HG03060 (cell line): ENCODE measurements around the gene JAKMIP1.
A peak's percentile ranks its signal among the peaks of the same experiment; 100 is the strongest.
"Not testable (repeated sequence)": the region's sequence is repeated elsewhere in the genome, so short reads cannot be mapped to it uniquely, and the experiment has no call there.

Experiments used
- ATAC-seq: cut with Tn5 transposase; IDR thresholded peaks from one replicate; pipeline ENCODE4 v1.9.1; 2021; ENCODE audit warnings: low read depth, moderate number of reproducible peaks; ENCODE audit not compliant: unreplicated experiment

The JAKMIP1 gene

DNA sequence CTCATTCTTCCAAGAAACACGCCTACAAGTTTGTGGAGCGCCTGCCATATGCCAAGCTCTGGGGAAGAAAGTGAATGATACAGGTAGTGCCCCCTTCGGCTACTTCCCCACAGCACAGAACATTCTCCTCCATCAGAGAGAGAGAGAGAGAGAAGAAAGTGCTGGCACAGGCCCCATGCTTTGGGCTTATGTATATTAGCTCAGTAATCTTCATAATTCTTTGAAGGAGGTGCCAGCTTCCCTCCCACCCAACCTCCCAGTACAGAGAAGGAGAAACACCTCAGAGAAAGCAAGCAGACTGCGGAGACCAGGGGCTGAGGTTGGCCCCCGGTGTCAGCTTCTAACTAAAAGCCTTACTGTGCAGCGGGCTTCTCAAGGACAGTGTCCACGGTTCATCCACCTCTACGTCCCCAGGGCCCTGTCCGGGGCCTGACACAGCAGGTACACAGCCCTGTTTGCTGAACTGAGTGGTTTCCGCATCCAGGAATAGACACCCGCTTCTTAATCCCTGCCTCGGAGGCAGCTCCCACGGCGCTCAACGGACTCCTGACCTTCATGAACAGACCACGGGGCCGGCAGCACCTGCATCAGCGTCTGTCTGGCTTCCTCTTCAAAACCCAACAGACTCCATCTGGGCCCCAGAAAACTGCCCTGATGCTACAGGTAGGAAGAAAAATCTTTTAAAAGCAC is 50.2 kb downstream of the JAKMIP1 start:
- ATAC-seq: no peak

GRCh38 chr4:6148506-6149205 is 51.7 kb downstream of the JAKMIP1 start:
- ATAC-seq: no peak

DNA sequence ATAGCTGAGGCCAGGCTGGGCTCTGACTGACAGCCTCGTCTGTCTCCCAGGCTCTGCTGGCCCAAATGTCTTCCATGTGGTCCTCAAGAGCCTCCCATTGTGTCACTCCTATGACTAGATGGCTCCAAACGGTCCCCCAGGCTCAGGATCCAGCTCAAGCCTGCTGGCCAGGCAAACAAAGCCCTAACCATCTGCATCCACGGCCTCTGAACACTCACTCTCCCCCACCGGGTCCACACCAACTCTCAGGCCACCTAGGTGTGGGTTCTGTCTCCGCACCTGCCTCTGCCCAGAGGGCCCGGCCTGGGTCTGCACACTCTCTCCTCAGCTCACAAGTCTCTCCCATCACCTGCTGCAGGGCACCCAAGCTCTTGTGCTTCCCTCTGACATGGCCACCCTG is 52.9 kb downstream of the JAKMIP1 start:
- no peak for ATAC-seq

DNA sequence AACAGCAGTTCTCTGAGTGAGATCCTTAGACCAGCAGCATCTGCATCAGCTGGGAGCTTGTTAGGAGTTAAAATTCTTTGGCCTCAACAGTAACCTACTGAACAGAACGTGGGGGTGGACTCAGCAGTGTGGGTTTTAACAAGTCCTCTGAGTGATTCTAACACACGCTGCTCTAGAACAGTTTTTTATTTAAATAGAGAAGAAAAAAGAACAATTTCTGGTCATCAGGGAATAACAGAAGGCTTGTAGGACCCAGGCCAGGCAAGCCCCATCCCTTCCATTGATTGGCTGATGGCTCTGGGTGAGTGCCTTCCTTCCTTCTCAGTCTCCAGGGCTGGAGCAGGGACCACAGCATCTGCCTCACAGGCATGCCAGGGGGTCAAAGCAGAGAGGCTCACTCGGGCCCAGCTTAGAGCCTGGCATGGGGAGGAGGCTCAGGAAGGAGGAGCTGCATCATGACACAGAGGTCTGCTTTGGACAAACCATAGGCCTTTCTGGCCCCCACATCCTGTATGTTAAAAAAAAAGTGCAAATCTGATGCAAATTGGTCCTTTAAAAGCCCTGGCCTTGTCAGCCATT is 56.7 kb downstream of the JAKMIP1 start:
- no peak for ATAC-seq

DNA sequence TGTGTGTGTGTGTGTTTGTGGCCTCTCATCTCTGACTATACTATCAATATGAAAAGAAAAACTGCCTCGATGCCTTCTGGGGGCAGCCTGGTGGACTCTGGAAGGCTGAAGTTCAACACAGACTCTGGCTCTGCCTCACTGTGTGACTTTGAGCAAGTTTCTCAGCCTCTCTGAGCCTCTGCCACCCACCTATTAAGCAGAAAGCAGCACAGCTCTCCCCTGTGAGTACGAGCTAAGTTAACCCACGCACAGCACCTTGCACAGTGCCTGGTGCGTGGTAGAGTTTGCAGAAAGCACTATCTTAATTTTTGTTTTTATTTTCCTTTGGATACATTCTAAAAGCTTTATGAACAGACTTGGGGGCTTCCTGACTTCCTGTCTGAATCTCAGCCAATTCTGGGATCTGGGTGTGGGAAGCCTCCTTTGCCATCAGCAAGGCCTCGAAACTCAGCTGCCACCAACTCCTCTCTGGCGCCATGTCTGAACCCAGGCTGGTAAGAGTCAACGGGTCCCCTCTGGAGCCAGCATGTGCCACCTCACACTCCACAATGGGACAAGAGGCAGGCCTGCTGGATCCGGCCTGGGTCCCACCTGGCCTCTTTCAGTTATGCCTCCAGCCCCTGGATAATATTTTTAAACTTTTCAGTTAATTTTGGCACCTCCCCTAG is 57.3 kb downstream of the JAKMIP1 start:
- no peak for ATAC-seq

DNA sequence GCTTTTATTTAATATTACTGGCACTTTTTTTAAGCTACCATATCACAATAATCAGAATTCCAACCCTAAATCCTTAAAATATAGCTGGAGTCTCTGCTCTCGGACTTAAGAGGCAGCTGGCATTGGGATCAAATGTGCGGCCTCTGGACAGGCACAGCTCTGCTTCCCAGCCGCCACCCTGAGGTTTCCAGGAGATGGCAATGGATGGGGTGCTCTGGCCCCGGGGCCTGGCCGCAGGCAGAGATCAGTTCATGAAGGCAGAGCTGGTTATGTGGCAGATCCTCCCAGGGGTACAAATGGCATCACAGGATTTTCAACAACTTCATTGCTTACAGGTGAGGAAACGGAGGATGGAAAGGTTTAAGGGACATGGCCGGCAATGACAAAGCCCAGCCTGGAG is 57.8 kb downstream of the JAKMIP1 start:
- ATAC-seq: no peak

DNA sequence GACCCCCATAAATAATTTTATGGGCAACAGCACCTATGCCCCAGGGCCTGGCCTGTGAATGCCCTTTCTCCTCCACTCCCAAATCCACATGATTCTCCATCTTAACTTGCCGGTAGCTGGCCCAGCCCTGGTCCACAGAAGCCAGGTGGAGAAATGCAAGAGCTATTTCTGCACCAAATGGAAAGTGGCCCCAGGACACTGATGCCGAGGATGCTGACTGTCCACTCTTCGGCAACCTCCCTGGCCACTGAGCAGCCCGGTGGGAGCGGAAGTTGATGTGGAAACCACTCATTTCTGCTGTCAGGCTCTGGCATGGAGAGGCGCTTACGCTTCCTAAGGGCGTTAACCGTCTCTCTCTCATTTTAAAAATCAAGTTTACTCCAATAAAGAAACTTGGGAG is 58.8 kb downstream of the JAKMIP1 start:
- no peak for ATAC-seq

GRCh38 chr4:6141021-6141420 is 59.3 kb downstream of the JAKMIP1 start:
- ATAC-seq: not testable (repeated sequence)

GRCh38 chr4:6137747-6138135 is 62.6 kb downstream of the JAKMIP1 start:
- ATAC-seq: no peak

GRCh38 chr4:6137027-6137746 is 63.2 kb downstream of the JAKMIP1 start:
- ATAC-seq: no peak

DNA sequence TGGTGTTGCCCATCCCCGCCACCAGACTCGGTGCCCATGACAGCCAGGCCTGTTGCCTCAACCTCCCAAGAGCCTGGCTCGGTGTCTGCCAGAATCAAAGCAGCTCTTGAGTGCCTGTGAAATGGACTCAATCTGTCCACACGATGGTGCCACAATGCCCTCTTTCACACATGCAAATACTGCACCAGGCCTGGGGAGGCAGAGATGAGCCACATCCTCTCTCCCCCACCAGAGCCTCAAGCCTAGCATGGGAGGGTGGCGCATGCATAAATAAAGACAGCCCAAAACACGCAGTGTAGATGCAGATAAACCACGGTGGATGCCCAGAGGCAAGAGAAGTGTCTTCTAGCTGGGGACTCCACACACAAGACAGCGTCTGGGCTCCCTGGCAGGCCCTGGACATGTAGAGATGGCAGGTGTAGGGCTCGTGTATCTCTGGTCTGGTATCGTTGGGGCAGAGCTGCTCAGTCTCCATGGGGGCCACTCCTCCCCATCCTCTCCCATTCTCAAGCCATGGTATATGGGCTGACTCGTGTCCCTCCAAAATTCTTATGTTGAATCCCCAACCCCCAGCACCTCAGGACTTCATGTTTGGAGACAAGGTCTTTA is 65.6 kb downstream of the JAKMIP1 start:
- peak; percentile 92 for ATAC-seq

GRCh38 chr4:6132716-6133115 is 67.6 kb downstream of the JAKMIP1 start:
- no peak for ATAC-seq

DNA sequence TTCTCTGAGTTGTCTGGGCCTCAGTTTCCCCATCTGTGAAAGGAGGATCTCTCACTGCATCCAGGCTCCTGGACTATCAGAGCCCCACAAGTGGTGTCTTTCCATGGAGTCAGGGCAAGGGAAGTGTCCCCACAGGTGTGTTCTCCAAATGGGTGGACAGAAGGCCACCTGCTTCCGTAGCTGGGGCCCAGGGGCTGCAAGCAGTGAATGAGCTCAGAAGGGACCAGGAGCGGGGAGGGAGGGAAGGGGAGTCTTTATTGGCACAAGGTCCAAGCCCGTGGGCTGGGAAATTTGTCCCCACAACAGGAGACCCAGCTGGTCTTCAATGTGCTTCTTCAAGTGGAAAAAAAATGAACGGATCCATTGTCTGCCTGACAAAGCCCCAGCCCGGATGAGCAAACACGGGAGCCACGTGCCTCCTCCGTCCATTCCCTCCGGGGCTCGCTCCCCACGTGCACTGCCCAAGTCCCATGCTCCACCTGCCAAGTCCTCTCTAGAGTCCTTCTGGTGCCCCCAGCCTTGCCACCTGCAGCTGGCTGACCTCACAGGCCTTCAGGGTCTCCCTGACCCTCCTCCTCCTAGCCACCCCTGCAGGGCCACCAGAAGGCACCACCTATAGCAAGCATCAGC is 72.0 kb downstream of the JAKMIP1 start:
- ATAC-seq: no peak

GRCh38 chr4:6126971-6127745 is 73.2 kb downstream of the JAKMIP1 start:
- no peak for ATAC-seq

GRCh38 chr4:6125103-6125651 is 75.2 kb downstream of the JAKMIP1 start:
- no peak for ATAC-seq

DNA sequence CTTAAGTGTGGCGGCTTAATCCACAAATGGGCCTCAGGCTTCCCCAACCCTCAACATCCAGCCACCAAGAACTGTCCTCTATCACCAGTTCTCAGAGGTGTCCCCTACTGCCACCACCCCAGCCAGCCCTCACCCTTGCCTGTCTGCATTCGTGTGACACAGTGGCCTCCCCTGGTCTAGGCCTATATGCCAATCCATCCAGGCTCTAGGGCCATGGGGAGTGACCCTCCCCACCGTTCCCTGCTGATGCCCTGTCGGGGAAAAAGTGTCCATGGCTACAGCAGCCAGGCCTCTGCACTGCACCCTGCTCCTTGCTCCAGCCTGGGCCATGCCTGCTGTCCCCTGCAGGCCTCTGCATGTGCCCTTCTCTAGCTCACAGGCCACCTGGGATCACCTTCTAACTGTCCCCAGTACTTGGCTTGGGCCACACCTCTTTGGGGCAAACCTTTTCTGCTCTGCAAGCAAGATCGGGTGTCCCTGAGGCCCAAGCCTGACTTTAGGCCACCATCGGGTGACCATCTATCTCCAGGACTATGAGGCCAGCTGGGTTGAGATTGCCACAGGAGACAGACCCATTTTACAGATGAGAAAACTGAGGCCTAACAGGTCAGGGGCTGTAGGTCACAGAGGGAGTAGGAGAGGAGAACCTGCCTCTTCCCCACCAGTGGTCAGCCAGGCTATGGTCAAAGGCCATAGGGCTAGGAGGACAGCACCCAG is 75.8 kb downstream of the JAKMIP1 start:
- no peak for ATAC-seq

DNA sequence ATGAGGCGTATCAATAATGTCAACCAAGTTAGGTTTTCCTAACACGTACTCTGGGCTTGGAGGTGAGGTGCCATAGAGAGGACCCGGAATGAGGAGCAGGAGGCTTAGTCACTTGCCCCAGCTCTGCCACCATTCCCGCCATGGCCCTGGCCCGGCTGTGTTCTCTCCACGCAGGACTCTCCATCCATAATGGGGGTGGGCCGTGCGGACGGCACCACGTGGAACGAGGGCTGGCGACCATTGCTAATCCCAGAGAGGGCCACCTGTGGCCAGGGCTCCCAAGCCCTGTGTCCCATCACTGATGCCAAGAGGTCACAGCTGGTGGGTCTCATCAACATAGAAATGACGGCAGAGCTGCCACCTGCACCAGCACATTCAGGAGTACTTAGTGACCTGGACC is 76.4 kb downstream of the JAKMIP1 start:
- ATAC-seq: no peak

DNA sequence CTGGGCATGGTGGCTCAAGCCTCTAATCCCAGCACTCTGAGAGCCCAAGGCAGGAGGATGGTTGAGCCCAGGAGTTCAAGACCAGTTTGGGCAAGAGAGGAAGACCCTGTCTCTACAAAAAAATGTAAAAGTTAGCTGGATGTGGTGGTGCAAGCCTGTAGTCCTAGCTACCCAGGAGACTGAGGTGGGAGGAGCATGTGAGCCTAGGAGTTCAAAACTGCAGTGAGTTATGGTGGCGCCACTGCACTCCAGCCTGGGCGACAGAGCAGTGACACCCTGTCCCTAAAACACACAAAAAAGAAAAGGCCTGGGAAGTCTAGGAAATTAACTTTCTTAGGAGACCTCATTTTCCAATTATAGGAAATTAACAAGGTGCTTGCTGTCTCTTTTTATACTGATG is 76.8 kb downstream of the JAKMIP1 start:
- no peak for ATAC-seq
